MM.1S (cell line): Measurements from ENCODE around the gene LEFTY1.

Experiments
- DNase-seq: peaks from one replicate; pipeline ENCODE4 v3.0.0-alpha.2; 2015
- H2AFZ ChIP-seq: fragments of 300-600 bp; sonication (generic); 2 replicates; pipeline ENCODE4 v1.6.0; 2016; ENCODE audit warnings: antibody characterized with exemption, low read length
- H3F3A ChIP-seq: fragments of 300-600 bp; sonication (generic); 2 replicates; pipeline ENCODE4 v1.6.1; 2016; ENCODE audit warnings: mild to moderate bottlenecking, antibody characterized with exemption, low read length, moderate library complexity, mixed read lengths; ENCODE audit not compliant: insufficient read depth
- H3K27ac ChIP-seq: fragments of 300-600 bp; sonication (generic); 2 replicates; pipeline ENCODE4 v1.5.1; 2016; ENCODE audit warnings: mild to moderate bottlenecking, low read length
- H3K27me3 ChIP-seq: fragments of 300-600 bp; sonication (generic); replicated peaks from 2 replicates; pipeline ENCODE4 v1.6.0; 2016; ENCODE audit warnings: low read length; ENCODE audit not compliant: insufficient read depth
- H3K36me3 ChIP-seq: fragments of 300-600 bp; sonication (generic); replicated peaks from 2 replicates; pipeline ENCODE4 v1.6.1; 2016; ENCODE audit warnings: mild to moderate bottlenecking, low read length, mixed read lengths; ENCODE audit not compliant: insufficient read depth
- H3K4me1 ChIP-seq: fragments of 300-600 bp; sonication (generic); 2 replicates; pipeline ENCODE4 v1.6.1; 2016; ENCODE audit warnings: low read length, mixed read lengths
- H3K4me2 ChIP-seq: fragments of 300-600 bp; sonication (generic); 2 replicates; pipeline ENCODE4 v1.6.0; 2016; ENCODE audit warnings: low read depth, low read length
- H3K4me3 ChIP-seq: fragments of 300-600 bp; sonication (generic); 2 replicates; pipeline ENCODE4 v1.5.1; 2016; ENCODE audit warnings: low read length, mixed read lengths
- H3K79me2 ChIP-seq: fragments of 300-600 bp; sonication (generic); 2 replicates; pipeline ENCODE4 v1.6.1; 2016; ENCODE audit warnings: mixed run types, low read length, mixed read lengths
- H3K9ac ChIP-seq: fragments of 300-600 bp; sonication (generic); 2 replicates; pipeline ENCODE4 v1.6.1; 2016; ENCODE audit warnings: low read length, mixed read lengths
- H3K9me2 ChIP-seq: fragments of 300-600 bp; sonication (generic); replicated peaks from 2 replicates; pipeline ENCODE4 v1.6.1; 2016; ENCODE audit warnings: mild to moderate bottlenecking, low read length, mixed read lengths; ENCODE audit not compliant: insufficient read depth
- H3K9me3 ChIP-seq: fragments of 300-600 bp; sonication (generic); replicated peaks from 2 replicates; pipeline ENCODE4 v1.6.1; 2016; ENCODE audit warnings: mild to moderate bottlenecking, low read length, mixed read lengths; ENCODE audit not compliant: insufficient read depth
- H4K20me1 ChIP-seq: fragments of 300-600 bp; sonication (generic); 2 replicates; pipeline ENCODE4 v1.6.1; 2016; ENCODE audit warnings: mild to moderate bottlenecking, low read length, moderate library complexity, mixed read lengths; ENCODE audit not compliant: insufficient read depth
- EZH2 ChIP-seq: fragments of 300-600 bp; sonication (generic); optimal IDR thresholded peaks from 2 replicates; pipeline ENCODE3; 2017; ENCODE audit warnings: low read depth, mild to moderate bottlenecking, antibody characterized with exemption, low read length, mixed read lengths
- EZH2phosphoT487 ChIP-seq: fragments of 300-600 bp; sonication (generic); IDR thresholded peaks from 2 replicates; pipeline ENCODE4 v1.6.1; 2018; ENCODE audit warnings: antibody characterized with exemption, low read length
- TF ChIP-seq, protein P1 (sequence below): fragments of 300-600 bp; sonication (generic); IDR thresholded peaks from 2 replicates; pipeline ENCODE4 v1.5.1; 2016; ENCODE audit warnings: antibody characterized with exemption, low read length, mixed read lengths

LEFTY1 gene

GRCh38 chr1:225850370-225850769 lies 38.6 kb downstream of the LEFTY1 start:
- Histone ChIP-seq H3K4me3 (no peak overlapping the region), H4K20me1 (no peaks in the 10 kb centered on the region), H3K9me2 (no peaks in the 10 kb centered on the region), H3K27ac (peak overlapping the region; percentile 75; the same call in 1 of the 2 replicates), H3F3A (peaks cover 66% of the 10 kb centered on the region), H2AFZ (no peak overlapping the region), H3K27me3 (no peaks in the 10 kb centered on the region), H3K9ac (no peak overlapping the region), H3K36me3 (peaks cover 17% of the 10 kb centered on the region), H3K79me2 (peaks cover 34% of the 10 kb centered on the region), H3K9me3 (no peaks in the 10 kb centered on the region), H3K4me1 (peaks cover 85% of the 10 kb centered on the region), H3K4me2 (no peak overlapping the region)
- DNase-seq = no peak
- TF ChIP-seq EZH2 (no peak), EZH2phosphoT487 (no peak)
- TF ChIP-seq, protein P1, sequence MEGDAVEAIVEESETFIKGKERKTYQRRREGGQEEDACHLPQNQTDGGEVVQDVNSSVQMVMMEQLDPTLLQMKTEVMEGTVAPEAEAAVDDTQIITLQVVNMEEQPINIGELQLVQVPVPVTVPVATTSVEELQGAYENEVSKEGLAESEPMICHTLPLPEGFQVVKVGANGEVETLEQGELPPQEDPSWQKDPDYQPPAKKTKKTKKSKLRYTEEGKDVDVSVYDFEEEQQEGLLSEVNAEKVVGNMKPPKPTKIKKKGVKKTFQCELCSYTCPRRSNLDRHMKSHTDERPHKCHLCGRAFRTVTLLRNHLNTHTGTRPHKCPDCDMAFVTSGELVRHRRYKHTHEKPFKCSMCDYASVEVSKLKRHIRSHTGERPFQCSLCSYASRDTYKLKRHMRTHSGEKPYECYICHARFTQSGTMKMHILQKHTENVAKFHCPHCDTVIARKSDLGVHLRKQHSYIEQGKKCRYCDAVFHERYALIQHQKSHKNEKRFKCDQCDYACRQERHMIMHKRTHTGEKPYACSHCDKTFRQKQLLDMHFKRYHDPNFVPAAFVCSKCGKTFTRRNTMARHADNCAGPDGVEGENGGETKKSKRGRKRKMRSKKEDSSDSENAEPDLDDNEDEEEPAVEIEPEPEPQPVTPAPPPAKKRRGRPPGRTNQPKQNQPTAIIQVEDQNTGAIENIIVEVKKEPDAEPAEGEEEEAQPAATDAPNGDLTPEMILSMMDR = no peak

GRCh38 chr1:225849925-225850324 lies 39.0 kb downstream of the LEFTY1 start:
- Histone ChIP-seq H3K4me1 (peaks cover 81% of the 10 kb centered on the region), H3K36me3 (peaks cover 17% of the 10 kb centered on the region), H3K27ac (peak overlapping the region; percentile 75; the same call in 1 of the 2 replicates), H3F3A (peaks cover 61% of the 10 kb centered on the region), H3K4me2 (0 out of 2 replicates have a peak overlapping the region, but pooled peaks have one; percentile 19), H3K79me2 (peaks cover 31% of the 10 kb centered on the region), H3K9ac (no peak overlapping the region), H3K4me3 (no peak overlapping the region), H4K20me1 (no peaks in the 10 kb centered on the region), H3K9me3 (no peaks in the 10 kb centered on the region), H3K27me3 (no peaks in the 10 kb centered on the region), H2AFZ (no peak overlapping the region), H3K9me2 (no peaks in the 10 kb centered on the region)
- TF ChIP-seq, protein P1 = no peak
- TF ChIP-seq EZH2 (no peak), EZH2phosphoT487 (no peak)
- DNase-seq = no peak

DNA sequence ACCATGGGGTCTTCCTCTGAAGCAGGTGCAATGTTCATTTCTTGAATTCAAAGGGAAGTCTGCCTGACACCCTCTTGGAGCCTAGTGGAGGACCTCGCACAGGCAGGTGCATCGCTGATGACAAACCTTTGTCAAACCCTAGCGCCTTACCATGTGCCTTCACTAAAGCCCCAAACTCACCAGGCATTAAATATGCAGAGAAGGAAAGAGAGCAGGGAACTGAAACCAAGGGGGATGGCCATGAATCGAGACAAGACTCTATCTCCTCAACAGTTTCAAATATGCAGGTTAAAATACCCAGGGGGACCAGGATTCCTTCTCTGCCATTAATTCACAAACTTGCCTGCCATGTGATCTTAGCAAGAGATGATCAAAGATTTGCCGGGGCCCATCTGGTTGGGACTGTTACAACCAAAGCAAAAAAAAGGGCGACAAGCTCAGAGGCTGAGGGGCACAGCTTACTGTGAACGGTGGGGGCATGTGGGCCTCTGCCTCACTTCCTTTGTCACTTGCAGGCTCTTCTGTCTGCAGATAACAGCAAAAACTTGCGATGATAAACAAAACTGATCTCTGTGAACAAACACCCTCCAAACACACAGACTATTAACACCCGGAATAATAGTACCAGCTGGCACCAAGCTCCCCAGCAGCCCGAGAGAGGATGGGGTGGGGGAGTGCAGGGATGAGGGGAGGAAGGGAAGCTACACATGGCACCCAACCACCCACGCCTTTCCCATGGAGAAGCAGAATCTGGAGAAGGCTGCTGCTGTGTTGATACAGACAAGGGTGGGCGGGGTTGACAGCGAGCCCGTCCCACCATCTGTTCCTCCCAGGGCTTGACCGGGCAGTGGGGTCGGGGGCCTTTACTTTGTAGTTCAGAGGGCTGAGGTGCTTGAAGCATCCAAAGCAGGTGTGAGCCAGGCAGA lies 40.7 kb downstream of the LEFTY1 start:
- Histone ChIP-seq H3K4me3 (no peak overlapping the region), H3K36me3 (peaks cover 14% of the 10 kb centered on the region), H3K9ac (peak overlapping the region; percentile 17; the same call in 1 of the 2 replicates), H3K27ac (peak overlapping the region; percentile 75), H3K9me2 (no peaks in the 10 kb centered on the region), H4K20me1 (no peaks in the 10 kb centered on the region), H3K4me1 (peaks cover 64% of the 10 kb centered on the region), H3K79me2 (peaks cover 15% of the 10 kb centered on the region), H2AFZ (no peak overlapping the region), H3K27me3 (no peaks in the 10 kb centered on the region), H3K4me2 (peak overlapping the region; percentile 43), H3F3A (peaks cover 49% of the 10 kb centered on the region), H3K9me3 (no peaks in the 10 kb centered on the region)
- TF ChIP-seq EZH2 = no peak
- TF ChIP-seq, protein P1 = no peak
- TF ChIP-seq EZH2phosphoT487 = no peak
- peak; percentile 61 for DNase-seq
